ENCODE results near the gene FOXJ1. TPM values are rescaled to one million over a fixed set of nuclear protein-coding genes. Genes with fewer than 3 reads are reported as not detected.

Gene FOXJ1
- total and polyA plus RNA-seq, 4 donors = under 0.01 to 1.5 TPM; not detected in 2

GRCh38 chr17:76170114-76170513 lies 29.1 kb upstream of the FOXJ1 start:
- Histone ChIP-seq H3K27ac (ENCODE audit: low read depth in 1 of 2, low read length in 2 of 2) (no peak overlapping the region), H3K9me3 (ENCODE audit: control insufficient read depth in 4 of 4, low read length in 3 of 4) (no peaks in the 10 kb centered on the region), H3K4me1 (ENCODE audit: control insufficient read depth in 4 of 4, insufficient read depth in 4 of 4, low read length in 3 of 4) (no peaks in the 10 kb centered on the region), H3K27me3 (ENCODE audit: control insufficient read depth in 4 of 4, insufficient read depth in 4 of 4, low read length in 3 of 4) (no peaks in the 10 kb centered on the region), H3K4me3 (ENCODE audit: low read depth in 1 of 3, low read length in 3 of 3) (no peak overlapping the region), H3K36me3 (ENCODE audit: control insufficient read depth in 4 of 4, insufficient read depth in 3 of 4, low read depth in 1 of 4, low read length in 3 of 4) (no peaks in the 10 kb centered on the region), H3K9ac (ENCODE audit: low read depth in 1 of 2, low read length in 2 of 2) (no peak overlapping the region)
- no peak for TF ChIP-seq TAF1 (conservative IDR thresholded peaks at IDR 0.05)
- TF ChIP-seq RXRA (IDR thresholded peaks at IDR 0.05) = no peak
- TF ChIP-seq HNF4A (conservative IDR thresholded peaks at IDR 0.05) = no peak
- no peak for TF ChIP-seq NR2F2 (IDR thresholded peaks at IDR 0.05)
- TF ChIP-seq, protein P1, sequence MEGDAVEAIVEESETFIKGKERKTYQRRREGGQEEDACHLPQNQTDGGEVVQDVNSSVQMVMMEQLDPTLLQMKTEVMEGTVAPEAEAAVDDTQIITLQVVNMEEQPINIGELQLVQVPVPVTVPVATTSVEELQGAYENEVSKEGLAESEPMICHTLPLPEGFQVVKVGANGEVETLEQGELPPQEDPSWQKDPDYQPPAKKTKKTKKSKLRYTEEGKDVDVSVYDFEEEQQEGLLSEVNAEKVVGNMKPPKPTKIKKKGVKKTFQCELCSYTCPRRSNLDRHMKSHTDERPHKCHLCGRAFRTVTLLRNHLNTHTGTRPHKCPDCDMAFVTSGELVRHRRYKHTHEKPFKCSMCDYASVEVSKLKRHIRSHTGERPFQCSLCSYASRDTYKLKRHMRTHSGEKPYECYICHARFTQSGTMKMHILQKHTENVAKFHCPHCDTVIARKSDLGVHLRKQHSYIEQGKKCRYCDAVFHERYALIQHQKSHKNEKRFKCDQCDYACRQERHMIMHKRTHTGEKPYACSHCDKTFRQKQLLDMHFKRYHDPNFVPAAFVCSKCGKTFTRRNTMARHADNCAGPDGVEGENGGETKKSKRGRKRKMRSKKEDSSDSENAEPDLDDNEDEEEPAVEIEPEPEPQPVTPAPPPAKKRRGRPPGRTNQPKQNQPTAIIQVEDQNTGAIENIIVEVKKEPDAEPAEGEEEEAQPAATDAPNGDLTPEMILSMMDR (IDR thresholded peaks at IDR 0.05; ENCODE audit: low read depth, low read length, missing input control) = no peak
- no peak for TF ChIP-seq HNF4G (IDR thresholded peaks at IDR 0.05)
- TF ChIP-seq REST (IDR thresholded peaks at IDR 0.05) = no peak
- TF ChIP-seq ZBTB33 (IDR thresholded peaks at IDR 0.05) = no peak
- no peak for TF ChIP-seq RAD21 (IDR thresholded peaks at IDR 0.05)
- TF ChIP-seq FOXA1 (IDR thresholded peaks at IDR 0.05) = no peak
- no peak for TF ChIP-seq FOXA2 (IDR thresholded peaks at IDR 0.05)
- no peak for TF ChIP-seq JUND (IDR thresholded peaks at IDR 0.05)
- no peak for TF ChIP-seq GABPA (IDR thresholded peaks at IDR 0.05 in 1 of 2, conservative IDR thresholded peaks at IDR 0.05 in 1 of 2)
- TF ChIP-seq, protein P2, sequence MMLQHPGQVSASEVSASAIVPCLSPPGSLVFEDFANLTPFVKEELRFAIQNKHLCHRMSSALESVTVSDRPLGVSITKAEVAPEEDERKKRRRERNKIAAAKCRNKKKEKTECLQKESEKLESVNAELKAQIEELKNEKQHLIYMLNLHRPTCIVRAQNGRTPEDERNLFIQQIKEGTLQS (IDR thresholded peaks at IDR 0.05) = no peak
- no peak for TF ChIP-seq MAX (IDR thresholded peaks at IDR 0.05)
- no peak for TF ChIP-seq EGR1 (IDR thresholded peaks at IDR 0.05; ENCODE audit: low read depth in 2 of 2)
- TF ChIP-seq SP1 (IDR thresholded peaks at IDR 0.05) = no peak
- no peak for TF ChIP-seq YY1 (IDR thresholded peaks at IDR 0.05)
- WGBS = 92% methylated on average over 1 of the region's 1 CpG
- DNase-seq (ENCODE audit: low spot score) = no peak
